SU-DHL-6 (cell line): Measurements from ENCODE around the gene CHCHD3.

Source experiments
- EZH2phosphoT487 ChIP-seq: fragments of 200-600 bp; sonication (generic), shearing (Covaris generic); conservative IDR thresholded peaks from 2 replicates; pipeline ENCODE4 v1.6.1; 2018; ENCODE audit warnings: mild to moderate bottlenecking, antibody characterized with exemption, low read length, moderate library complexity, mixed read lengths
- TF ChIP-seq, protein P1 (sequence below): fragments of 200-600 bp; sonication (generic); IDR thresholded peaks from one replicate; pipeline ENCODE4 v1.5.1; 2017; ENCODE audit warnings: antibody characterized with exemption, mild to moderate bottlenecking, low read length, moderate library complexity; ENCODE audit not compliant: insufficient read depth, poor library complexity, severe bottlenecking

DNA sequence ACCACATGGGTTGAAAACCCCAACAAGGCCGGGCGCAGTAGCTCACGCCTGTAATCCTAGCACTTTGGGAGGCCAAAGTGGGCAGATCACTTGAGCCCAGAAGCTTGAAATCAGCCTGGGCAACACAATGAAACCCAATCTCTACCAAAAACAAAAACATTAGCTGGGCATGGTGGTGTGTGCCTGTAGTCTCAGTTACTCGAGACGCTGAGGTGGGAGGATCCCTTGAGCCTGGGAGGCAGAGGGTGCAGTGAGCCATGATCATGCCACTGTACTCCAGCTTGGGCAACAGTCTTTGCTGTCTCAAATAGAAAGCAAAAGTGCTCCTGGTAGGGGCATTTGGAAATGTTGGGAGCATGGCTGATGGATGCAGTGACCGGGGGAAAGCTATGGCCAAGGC, 296.0 kb downstream of the CHCHD3 start:
- TF ChIP-seq, protein P1, sequence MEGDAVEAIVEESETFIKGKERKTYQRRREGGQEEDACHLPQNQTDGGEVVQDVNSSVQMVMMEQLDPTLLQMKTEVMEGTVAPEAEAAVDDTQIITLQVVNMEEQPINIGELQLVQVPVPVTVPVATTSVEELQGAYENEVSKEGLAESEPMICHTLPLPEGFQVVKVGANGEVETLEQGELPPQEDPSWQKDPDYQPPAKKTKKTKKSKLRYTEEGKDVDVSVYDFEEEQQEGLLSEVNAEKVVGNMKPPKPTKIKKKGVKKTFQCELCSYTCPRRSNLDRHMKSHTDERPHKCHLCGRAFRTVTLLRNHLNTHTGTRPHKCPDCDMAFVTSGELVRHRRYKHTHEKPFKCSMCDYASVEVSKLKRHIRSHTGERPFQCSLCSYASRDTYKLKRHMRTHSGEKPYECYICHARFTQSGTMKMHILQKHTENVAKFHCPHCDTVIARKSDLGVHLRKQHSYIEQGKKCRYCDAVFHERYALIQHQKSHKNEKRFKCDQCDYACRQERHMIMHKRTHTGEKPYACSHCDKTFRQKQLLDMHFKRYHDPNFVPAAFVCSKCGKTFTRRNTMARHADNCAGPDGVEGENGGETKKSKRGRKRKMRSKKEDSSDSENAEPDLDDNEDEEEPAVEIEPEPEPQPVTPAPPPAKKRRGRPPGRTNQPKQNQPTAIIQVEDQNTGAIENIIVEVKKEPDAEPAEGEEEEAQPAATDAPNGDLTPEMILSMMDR: no peak
- TF ChIP-seq EZH2phosphoT487: no peak
